IgD-negative memory B cell (primary cell): ENCODE data around the gene CDX1. TPM values are rescaled to one million over a fixed set of nuclear protein-coding genes. Genes with fewer than 3 reads are reported as not detected.
A peak's percentile ranks its signal among the peaks of the same experiment; 100 is the strongest.
"Not testable (repeated sequence)": the region's sequence is repeated elsewhere in the genome, so short reads cannot be mapped to it uniquely, and the experiment has no call there.

ENCODE experiments used
- H3K27ac Mint-ChIP-seq, 3 donors: one replicate each; pipeline ENCODE4 v1.8.0; 2020 to 2022; ENCODE audit warnings: mild to moderate bottlenecking in 3 of 3, mixed read lengths in 3 of 3, moderate library complexity in 1 of 3
- H3K27me3 Mint-ChIP-seq: one replicate; pipeline ENCODE4 v1.8.0; 2021; ENCODE audit warnings: mixed read lengths
- H3K36me3 Mint-ChIP-seq: one replicate; pipeline ENCODE4 v1.8.0; 2020; ENCODE audit warnings: mild to moderate bottlenecking, mixed read lengths
- H3K4me1 Mint-ChIP-seq, 3 donors: one replicate each; pipeline ENCODE4 v1.8.0; 2020 to 2022; ENCODE audit warnings: mixed read lengths in 3 of 3, mild to moderate bottlenecking in 1 of 3
- H3K4me3 Mint-ChIP-seq, 4 donors: one replicate each; pipeline ENCODE4 v1.8.0; 2020 to 2022; ENCODE audit warnings: mild to moderate bottlenecking in 4 of 4, mixed read lengths in 4 of 4, moderate library complexity in 3 of 4
- H3K9me3 Mint-ChIP-seq, 3 donors: one replicate each; pipeline ENCODE4 v1.8.0; 2020 to 2021; ENCODE audit warnings: mixed read lengths in 3 of 3, mild to moderate bottlenecking in 1 of 3
- polyA plus RNA-seq: library from polyadenylated mRNA; unstranded; fragments of 300-500 nt; fragmentation: Illumina TruSeq; gene quantifications from one replicate; pipeline ENCODE4 v1.2.3, GENCODE V29; 2021

Gene CDX1
- polyA plus RNA-seq, 1 donor from 2014 or later, result not detected

DNA sequence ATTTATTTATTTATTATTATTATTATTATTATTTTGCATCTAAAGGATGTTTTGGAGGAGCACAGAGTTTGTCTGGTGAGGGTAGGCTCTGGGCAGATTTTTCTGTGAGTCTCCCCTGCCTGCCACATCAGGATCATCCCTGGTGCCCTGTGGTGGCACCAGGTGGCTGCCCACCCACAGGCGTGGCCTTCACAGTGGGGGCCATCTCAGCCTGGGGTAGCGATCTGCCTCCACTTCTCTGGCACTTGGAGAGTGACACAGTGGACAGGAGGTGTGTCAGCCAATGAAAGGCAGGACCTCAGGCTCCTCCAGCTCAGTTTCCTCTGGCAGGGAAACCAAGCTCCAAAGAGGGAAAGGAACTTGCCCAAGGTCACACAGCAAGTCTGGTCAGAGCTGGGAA is 53.3 kb downstream of the CDX1 start:
- Mint-ChIP-seq H3K27me3 (peaks cover 12% of the 10 kb centered on the region), H3K9me3 (no peaks in the 10 kb centered on the region), H3K4me3 (no peak overlapping the region), H3K4me1 (peaks cover 0 to 2% (median 0%) of the 10 kb centered on the region in 3 donors), H3K27ac (no peak overlapping the region), H3K36me3 (no peaks in the 10 kb centered on the region)

DNA sequence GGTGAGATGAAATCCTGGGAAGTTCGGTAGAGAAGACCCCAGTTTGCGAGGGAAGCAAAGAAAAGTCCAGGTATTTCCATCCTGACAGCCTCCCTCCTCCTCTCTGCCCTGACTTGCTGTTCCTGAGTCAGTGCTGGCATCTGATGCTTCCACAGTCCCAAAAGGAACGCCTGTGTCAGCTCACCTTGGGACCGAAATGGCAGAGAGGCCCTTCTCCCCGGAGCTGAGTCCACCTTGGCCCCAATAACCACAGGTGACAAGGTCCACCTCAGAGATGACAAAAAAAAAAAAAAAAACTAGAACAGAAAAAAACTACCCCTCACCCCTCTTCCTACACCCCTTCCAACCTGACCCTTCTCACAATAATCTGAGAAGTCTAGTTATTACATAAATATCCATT is 54.9 kb downstream of the CDX1 start:
- H3K4me3 Mint-ChIP-seq, result no peak overlapping the region

DNA sequence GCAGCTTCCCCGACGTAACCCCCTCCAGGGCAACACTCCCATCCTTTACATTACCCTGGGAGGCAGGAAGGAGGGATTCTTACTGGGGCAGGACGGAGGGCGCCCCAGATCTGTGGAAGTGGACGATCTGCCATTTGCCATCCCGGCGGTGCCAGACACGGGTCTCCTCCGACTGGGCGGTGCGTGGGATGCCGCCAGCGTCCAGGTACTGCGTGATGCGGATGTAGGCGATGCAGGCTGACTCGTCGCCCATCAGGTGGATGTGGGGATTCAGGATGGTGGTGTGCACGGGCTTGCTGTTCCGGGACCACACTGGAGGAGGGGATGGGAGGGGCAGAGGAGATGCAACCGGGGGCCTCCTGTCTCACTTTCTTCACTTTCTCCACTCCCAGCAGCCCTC is 56.3 kb downstream of the CDX1 start:
- Mint-ChIP-seq H3K4me1 (peaks cover 0 to 2% (median 0%) of the 10 kb centered on the region in 3 donors), H3K36me3 (no peaks in the 10 kb centered on the region), H3K9me3 (no peaks in the 10 kb centered on the region), H3K27ac (no peak overlapping the region), H3K4me3 (no peak overlapping the region), H3K27me3 (peaks cover 5% of the 10 kb centered on the region)

More for the DNA sequence above, 54.9 kb downstream of the CDX1 start:
- peaks cover 0 to 2% (median 0%) of the 10 kb centered on the region in 3 donors for H3K4me1 Mint-ChIP-seq
- H3K9me3 Mint-ChIP-seq, result no peaks in the 10 kb centered on the region
- H3K27ac Mint-ChIP-seq, result no peak overlapping the region
- H3K36me3 Mint-ChIP-seq, result no peaks in the 10 kb centered on the region
- H3K27me3 Mint-ChIP-seq, result peaks cover 10% of the 10 kb centered on the region

DNA sequence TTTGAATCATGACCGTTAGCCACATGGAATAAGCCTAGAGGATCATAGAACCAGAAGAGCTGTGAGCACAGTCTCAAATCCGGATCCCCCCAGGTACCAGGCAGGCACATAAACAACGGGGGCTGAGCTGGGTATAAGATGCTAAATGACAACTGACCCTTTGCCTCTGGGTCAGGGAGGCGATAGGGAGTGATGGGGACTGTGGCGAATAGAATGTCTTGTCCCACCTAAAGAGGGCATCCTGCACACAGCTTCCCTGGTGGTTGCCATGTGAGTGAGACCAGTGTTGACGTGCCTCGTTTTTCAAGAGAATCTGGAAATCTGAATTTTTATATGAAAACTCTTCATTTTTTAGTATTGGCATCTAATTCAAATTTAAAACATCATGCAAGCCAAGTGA is 56.9 kb downstream of the CDX1 start:
- Mint-ChIP-seq H3K9me3 (no peaks in the 10 kb centered on the region), H3K36me3 (no peaks in the 10 kb centered on the region), H3K27ac (no peak overlapping the region), H3K27me3 (peaks cover 3% of the 10 kb centered on the region), H3K4me3 (no peak overlapping the region), H3K4me1 (no peaks in the 10 kb centered on the region)

DNA sequence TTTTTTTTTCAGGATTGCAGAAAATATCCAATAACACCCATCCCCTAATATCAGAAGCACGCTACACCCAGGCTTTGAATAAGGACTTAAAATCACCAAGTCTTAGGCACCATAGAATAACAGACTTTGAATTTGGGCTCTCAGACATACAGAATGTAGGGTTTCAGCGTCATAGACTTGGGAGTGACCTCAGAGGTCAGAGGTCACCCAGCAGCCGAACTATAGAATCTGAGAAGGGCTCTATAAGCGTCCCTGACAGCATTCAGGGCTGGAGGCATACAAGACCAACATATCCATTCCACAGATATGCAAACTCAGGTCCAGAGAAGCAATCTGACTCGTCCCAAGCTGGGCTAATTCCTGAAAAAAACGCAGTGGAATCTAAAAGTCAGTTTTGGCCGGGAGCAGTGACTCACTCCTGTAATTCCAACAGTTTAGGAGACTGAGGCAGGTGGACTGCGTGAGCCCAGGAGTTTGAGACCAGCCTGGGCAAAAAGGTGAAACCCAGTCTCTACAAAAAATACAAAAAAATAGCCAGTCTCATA is 58.0 kb downstream of the CDX1 start:
- Mint-ChIP-seq H3K4me1 (no peaks in the 10 kb centered on the region), H3K4me3 (no peak overlapping the region)

DNA sequence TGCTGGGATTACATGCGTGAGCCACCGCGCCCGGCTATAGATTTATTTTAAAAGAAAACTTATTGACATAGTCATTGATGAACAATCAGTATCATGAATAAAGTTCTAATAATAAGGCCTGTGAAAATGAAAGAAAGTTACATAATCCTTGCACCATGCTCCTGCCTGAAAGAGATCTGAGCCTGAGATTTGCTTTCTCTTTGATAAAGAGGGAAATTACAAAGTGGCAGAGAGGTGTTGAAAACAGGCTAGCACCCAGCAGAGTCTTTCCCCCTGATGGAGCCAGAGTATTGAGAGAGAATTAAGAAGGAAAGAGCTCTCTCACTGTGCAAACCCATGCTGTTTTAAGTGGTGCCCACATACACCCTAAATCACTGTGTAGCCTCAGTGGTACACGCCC is 60.5 kb downstream of the CDX1 start:
- H3K27me3 Mint-ChIP-seq, result peaks cover 6% of the 10 kb centered on the region
- no peak overlapping the region for H3K4me3 Mint-ChIP-seq
- H3K4me1 Mint-ChIP-seq, result no peaks in the 10 kb centered on the region
- no peak overlapping the region for H3K27ac Mint-ChIP-seq
- no peaks in the 10 kb centered on the region for H3K36me3 Mint-ChIP-seq
- peaks cover 0 to 2% (median 0%) of the 10 kb centered on the region in 3 donors for H3K9me3 Mint-ChIP-seq

More for the DNA sequence above, 58.0 kb downstream of the CDX1 start:
- Mint-ChIP-seq H3K27me3 (peaks cover 3% of the 10 kb centered on the region), H3K36me3 (no peaks in the 10 kb centered on the region), H3K27ac (no peak overlapping the region), H3K9me3 (no peaks in the 10 kb centered on the region)

DNA sequence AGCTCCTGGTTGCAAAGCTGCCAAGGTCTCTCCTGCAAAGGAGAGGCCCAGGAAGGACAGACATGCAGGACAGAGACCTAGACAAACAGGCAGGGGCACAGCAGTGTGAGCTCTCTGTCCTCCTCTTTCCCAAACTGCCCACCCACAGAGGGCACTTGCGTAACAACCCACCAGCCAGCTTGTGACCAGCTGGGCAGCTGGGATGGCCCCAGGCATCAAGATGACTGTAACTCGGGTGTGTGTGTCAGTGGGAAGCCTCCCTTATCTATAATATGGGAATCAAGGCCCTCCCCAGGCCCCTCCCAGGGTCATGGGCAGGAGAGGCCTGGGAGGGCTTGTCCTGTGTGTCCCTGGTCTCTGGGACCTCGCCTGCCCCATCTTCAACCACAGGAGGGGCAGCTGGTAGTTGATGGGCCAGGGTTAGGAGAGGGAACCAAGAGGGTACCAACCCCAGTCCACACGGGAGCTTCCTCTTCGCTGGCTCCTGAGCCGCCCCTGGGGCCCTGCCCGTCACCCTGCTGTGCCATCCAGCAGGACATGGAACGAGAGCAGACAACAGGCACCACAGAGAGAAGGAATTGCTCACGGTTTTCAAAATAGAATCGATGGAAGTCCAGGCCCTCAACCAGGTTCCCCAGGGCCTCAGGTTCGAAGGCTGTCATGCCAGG is 61.2 kb downstream of the CDX1 start:
- H3K27ac Mint-ChIP-seq, result no peak overlapping the region
- no peaks in the 10 kb centered on the region for H3K36me3 Mint-ChIP-seq
- no peak overlapping the region for H3K4me3 Mint-ChIP-seq
- peaks cover 0 to 2% (median 0%) of the 10 kb centered on the region in 3 donors for H3K9me3 Mint-ChIP-seq
- no peaks in the 10 kb centered on the region for H3K4me1 Mint-ChIP-seq
- peaks cover 6% of the 10 kb centered on the region for H3K27me3 Mint-ChIP-seq

DNA sequence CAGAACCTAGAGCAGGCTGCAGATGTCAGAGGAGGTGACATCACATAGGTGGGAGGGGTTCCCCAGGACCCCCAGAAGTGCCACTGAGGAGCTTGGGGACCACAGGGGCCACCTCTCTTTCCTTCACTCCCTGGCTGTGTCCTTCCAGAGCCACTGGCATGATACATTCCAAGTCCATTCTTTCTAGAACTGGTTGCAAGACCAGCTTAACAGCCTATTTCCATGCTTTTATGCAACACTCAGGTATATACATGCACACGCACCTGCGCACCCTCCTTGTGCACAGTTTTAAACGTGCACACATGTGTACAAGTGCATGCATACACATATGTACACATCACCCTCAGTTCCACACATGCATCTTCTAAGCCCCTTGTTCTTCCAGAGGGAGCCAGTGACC is 63.0 kb downstream of the CDX1 start:
- peaks cover 0 to under 1% (median 0%) of the 10 kb centered on the region in 3 donors for H3K4me1 Mint-ChIP-seq
- H3K27ac Mint-ChIP-seq, result no peak overlapping the region
- H3K4me3 Mint-ChIP-seq, result peak overlapping the region in 1 of 4 donors; percentile 39
- H3K36me3 Mint-ChIP-seq, result no peaks in the 10 kb centered on the region
- peaks cover 5% of the 10 kb centered on the region for H3K27me3 Mint-ChIP-seq
- peaks cover 0 to 2% (median 0%) of the 10 kb centered on the region in 3 donors for H3K9me3 Mint-ChIP-seq

DNA sequence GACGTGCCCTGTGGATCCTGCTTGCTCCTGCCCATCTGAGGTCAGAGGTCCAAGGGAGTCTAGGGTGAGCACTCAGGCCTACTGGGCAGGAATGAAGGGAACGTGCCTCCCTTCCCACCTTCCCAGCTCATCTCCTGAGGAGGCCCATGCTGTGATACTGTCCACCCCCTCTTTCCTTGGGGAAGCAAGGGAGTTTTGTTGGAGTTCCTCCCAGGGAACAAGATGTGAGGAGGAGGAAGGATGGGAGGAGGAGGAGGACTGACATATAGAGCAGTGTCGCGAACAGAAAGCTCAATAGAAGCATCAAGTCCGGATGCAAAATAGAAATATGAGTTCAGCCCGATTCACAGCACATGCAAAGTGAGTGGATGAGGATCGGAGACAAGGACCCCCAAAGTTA is 64.3 kb downstream of the CDX1 start:
- Mint-ChIP-seq H3K9me3 (peaks cover 0 to 2% (median 0%) of the 10 kb centered on the region in 3 donors), H3K36me3 (no peaks in the 10 kb centered on the region), H3K4me1 (peaks cover 0 to 3% (median 1%) of the 10 kb centered on the region in 3 donors), H3K27me3 (peaks cover 5% of the 10 kb centered on the region), H3K4me3 (no peak overlapping the region), H3K27ac (no peak overlapping the region)

DNA sequence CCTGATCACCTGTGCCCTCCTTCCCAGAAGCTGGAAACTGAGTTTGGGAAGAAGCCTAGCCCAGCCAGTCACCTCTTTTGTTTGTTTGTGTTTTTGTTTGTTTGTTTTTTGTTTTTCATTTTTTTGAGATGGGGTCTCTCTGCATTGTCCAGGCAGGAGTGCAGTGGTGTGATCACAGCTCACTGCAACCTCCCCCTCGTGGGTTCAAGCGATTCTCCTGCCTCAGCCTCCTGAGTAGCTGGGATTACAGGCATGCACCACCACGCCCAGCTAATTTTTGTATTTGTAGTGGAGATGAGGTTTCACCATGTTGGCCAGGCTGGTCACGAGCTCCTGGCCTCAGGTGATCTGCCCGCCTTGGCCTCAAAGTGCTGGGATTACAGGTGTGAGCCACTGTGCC is 67.1 kb downstream of the CDX1 start:
- not testable (repeated sequence) for H3K9me3 Mint-ChIP-seq, H3K27ac Mint-ChIP-seq, H3K4me3 Mint-ChIP-seq, H3K27me3 Mint-ChIP-seq, H3K4me1 Mint-ChIP-seq, H3K36me3 Mint-ChIP-seq

Other genes with a start within 250 kb of the CDX1 start
- gene PDE6A, start 222.0 kb upstream of the CDX1 start, polyA plus RNA-seq, result 0.05 TPM
- 2.3 TPM for gene SLC26A2, start 206.0 kb upstream of the CDX1 start, polyA plus RNA-seq
- 1.8 TPM for gene TIGD6, start 166.1 kb upstream of the CDX1 start, polyA plus RNA-seq
- gene HMGXB3, start 166.0 kb upstream of the CDX1 start, polyA plus RNA-seq, result 15.4 TPM
- gene CSF1R, start 80.2 kb upstream of the CDX1 start, polyA plus RNA-seq, result 0.10 TPM
- 0.45 TPM for gene PDGFRB, start 10.9 kb upstream of the CDX1 start, polyA plus RNA-seq
- not detected for gene SLC6A7, start 23.3 kb downstream of the CDX1 start, polyA plus RNA-seq
- gene CAMK2A, start 123.0 kb downstream of the CDX1 start, polyA plus RNA-seq, result not detected
- gene ARSI, start 136.1 kb downstream of the CDX1 start, polyA plus RNA-seq, result not detected
- 26.4 TPM for gene TCOF1, start 190.9 kb downstream of the CDX1 start, polyA plus RNA-seq
- gene CD74, start 246.1 kb downstream of the CDX1 start, polyA plus RNA-seq, result 29,718 TPM